GM23338 (cell line): ENCODE results near the gene AP1G2. TPM values are rescaled to one million over a fixed set of nuclear protein-coding genes. Genes with fewer than 3 reads are reported as not detected.

Source experiments
- ETS1 ChIP-seq: IDR thresholded peaks from 2 replicates; pipeline ENCODE4 v1.6.1; 2016; ENCODE audit warnings: antibody characterized with exemption
- EZH2 ChIP-seq: fragments of 200-600 bp; sonication (generic); IDR thresholded peaks from one replicate; pipeline ENCODE4 v1.8.0; 2017; ENCODE audit warnings: antibody characterized with exemption, mild to moderate bottlenecking, low read depth; ENCODE audit not compliant: unreplicated experiment
- EZH2phosphoT487 ChIP-seq: fragments of 200-600 bp; sonication (generic); IDR thresholded peaks from one replicate; pipeline ENCODE4 v1.8.1; 2018; ENCODE audit warnings: antibody characterized with exemption; ENCODE audit not compliant: unreplicated experiment
- REST ChIP-seq: IDR thresholded peaks from one replicate; pipeline ENCODE4 v1.6.1; 2018; ENCODE audit warnings: antibody characterized with exemption; ENCODE audit not compliant: unreplicated experiment
- STAT1 ChIP-seq: IDR thresholded peaks from one replicate; pipeline ENCODE4 v1.6.1; 2016; ENCODE audit warnings: antibody characterized with exemption; ENCODE audit not compliant: unreplicated experiment
- ZNF462 ChIP-seq: fragments of 250-450 bp; sonication (Bioruptor Pico); IDR thresholded peaks from 2 replicates; pipeline ENCODE4 v1.5.0; 2020; ENCODE audit warnings: mild to moderate bottlenecking, moderate library complexity
- polyA plus RNA-seq: library from polyadenylated mRNA; unstranded; fragments of >200 nt; fragmentation: Nextera tagmentation; extraction: Ambion mirVana; gene quantifications from 2 replicates; pipeline ENCODE4 v1.2.1, GENCODE V29; 2016
- total RNA-seq: library from RNA; depleted of rRNA; stranded (reverse); fragments of >200 nt; shearing (Covaris generic); gene quantifications from 2 replicates; pipeline ENCODE4 v1.2.3, GENCODE V29; 2014

AP1G2 gene
- total and polyA plus RNA-seq, 2 experiments from 2014 or later = 55.3 to 63.5 TPM

GRCh38 chr14:23550131-23550811 lies 17.3 kb downstream of the AP1G2 start (continued):
- no peak for TF ChIP-seq ZNF462 (CRISPR knock-in tag)
- TF ChIP-seq STAT1 = no peak
- no peak for TF ChIP-seq ETS1
- TF ChIP-seq EZH2phosphoT487 = no peak
- TF ChIP-seq REST = no peak
- no peak for TF ChIP-seq EZH2
